Colonic mucosa (tissue), 4 donors: ENCODE measurements around the gene OVOL1. TPM values are rescaled to one million over a fixed set of nuclear protein-coding genes. Genes with fewer than 3 reads are reported as not detected.

Source experiments
- DNase-seq: peaks from one replicate; pipeline ENCODE4 v3.0.0-alpha.2; 2020
- H3K27ac ChIP-seq: fragments of 200-600 bp; one replicate; pipeline ENCODE4 v1.8.0; 2021
- H3K27me3 ChIP-seq: fragments of 200-600 bp; one replicate; pipeline ENCODE4 v1.8.0; 2021
- H3K36me3 ChIP-seq: fragments of 200-600 bp; one replicate; pipeline ENCODE4 v1.8.0; 2021
- H3K4me1 ChIP-seq: fragments of 200-600 bp; one replicate; pipeline ENCODE4 v1.8.0; 2021; ENCODE audit warnings: mild to moderate bottlenecking
- H3K4me3 ChIP-seq: fragments of 200-600 bp; one replicate; pipeline ENCODE4 v1.8.0; 2021
- H3K9ac ChIP-seq, 2 donors: one replicate each; pipeline ENCODE4 v1.7.0; 2013; ENCODE audit warnings: control low read depth in 2 of 2, low read depth in 2 of 2, low read length in 2 of 2
- H3K9me3 ChIP-seq: fragments of 200-600 bp; one replicate; pipeline ENCODE4 v1.8.0; 2021
- intact Hi-C: fragments of 100-400 bp; cut with DNase I; formaldehyde crosslinking; loops from one replicate; pipeline ENCODE4 v1.14.1; 2022
- total RNA-seq, 2 donors: library from RNA; stranded (reverse); fragmentation: NEBNext Ultra II Directional in 1 of 2; extraction: Animal tissue kit (Norgen Biotek cat#: 25700) in 1 of 2; gene quantifications; one replicate each; pipeline ENCODE4 v1.2.1, GENCODE V29; 2021
- TF ChIP-seq, protein P1 (sequence below): fragments of 200-600 bp; IDR thresholded peaks from one replicate; pipeline ENCODE4 v1.8.0; 2022; ENCODE audit warnings: antibody characterized with exemption, mild to moderate bottlenecking
- donor health status: healthy.
- donor health status: DM: no; HTN: no; CAD: no.
- donor health status: DM: no; HTN: no; CAD: no.

The OVOL1 gene
- total RNA-seq, 2 donors from 2014 or later = 29.0 to 32.9 TPM

DNA sequence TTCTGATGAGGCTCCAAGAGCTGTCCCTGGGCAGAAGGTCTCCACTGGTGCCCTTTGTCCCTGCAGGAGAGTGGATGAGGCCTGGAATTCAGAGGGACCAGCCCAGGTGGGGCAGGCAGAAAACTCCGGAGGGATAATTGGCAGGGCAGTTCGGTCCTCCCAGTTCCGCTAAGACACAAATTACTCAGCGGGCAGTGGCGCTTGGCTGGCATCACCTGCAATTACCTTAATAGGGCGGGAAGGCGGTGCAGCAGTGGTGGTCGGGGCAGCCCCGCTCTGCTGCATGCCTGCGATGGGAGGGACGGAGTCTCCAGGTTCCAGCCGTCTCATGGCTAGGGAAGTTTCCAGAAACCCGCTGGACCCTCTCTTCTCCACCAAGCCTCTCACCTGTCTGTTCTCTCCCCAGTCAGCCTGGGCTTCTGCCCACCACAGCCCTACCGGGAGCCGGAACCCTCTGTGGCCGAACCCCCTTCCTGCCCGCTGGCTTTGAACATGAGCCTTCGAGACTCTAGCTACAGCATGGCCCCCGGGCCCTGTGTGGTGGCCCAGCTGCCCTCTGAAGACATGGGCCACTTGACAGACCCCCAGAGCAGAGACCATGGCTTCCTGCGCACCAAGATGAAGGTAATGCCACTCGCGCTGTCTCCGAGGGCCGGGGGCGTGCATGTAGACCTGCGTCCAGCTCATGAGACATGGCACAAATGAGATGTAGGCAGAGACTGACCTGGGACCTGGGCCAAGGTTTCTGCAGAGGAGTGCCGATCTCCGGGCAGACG, 7.0 kb downstream of the OVOL1 start:
- no peaks in the 10 kb centered on the region for H3K9me3 ChIP-seq
- H3K27ac ChIP-seq = peak overlapping the region; percentile 87
- DNase-seq = peak; percentile 68
- TF ChIP-seq, protein P1, sequence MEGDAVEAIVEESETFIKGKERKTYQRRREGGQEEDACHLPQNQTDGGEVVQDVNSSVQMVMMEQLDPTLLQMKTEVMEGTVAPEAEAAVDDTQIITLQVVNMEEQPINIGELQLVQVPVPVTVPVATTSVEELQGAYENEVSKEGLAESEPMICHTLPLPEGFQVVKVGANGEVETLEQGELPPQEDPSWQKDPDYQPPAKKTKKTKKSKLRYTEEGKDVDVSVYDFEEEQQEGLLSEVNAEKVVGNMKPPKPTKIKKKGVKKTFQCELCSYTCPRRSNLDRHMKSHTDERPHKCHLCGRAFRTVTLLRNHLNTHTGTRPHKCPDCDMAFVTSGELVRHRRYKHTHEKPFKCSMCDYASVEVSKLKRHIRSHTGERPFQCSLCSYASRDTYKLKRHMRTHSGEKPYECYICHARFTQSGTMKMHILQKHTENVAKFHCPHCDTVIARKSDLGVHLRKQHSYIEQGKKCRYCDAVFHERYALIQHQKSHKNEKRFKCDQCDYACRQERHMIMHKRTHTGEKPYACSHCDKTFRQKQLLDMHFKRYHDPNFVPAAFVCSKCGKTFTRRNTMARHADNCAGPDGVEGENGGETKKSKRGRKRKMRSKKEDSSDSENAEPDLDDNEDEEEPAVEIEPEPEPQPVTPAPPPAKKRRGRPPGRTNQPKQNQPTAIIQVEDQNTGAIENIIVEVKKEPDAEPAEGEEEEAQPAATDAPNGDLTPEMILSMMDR = no peak
- no peaks in the 10 kb centered on the region for H3K27me3 ChIP-seq
- intact Hi-C loops = no loop called here
- peaks cover 32% of the 10 kb centered on the region for H3K4me1 ChIP-seq
- no peak overlapping the region for H3K4me3 ChIP-seq
- H3K36me3 ChIP-seq = peaks cover 5% of the 10 kb centered on the region
- H3K9ac ChIP-seq = peak overlapping the region in 1 of 2 donors; percentile 86

DNA sequence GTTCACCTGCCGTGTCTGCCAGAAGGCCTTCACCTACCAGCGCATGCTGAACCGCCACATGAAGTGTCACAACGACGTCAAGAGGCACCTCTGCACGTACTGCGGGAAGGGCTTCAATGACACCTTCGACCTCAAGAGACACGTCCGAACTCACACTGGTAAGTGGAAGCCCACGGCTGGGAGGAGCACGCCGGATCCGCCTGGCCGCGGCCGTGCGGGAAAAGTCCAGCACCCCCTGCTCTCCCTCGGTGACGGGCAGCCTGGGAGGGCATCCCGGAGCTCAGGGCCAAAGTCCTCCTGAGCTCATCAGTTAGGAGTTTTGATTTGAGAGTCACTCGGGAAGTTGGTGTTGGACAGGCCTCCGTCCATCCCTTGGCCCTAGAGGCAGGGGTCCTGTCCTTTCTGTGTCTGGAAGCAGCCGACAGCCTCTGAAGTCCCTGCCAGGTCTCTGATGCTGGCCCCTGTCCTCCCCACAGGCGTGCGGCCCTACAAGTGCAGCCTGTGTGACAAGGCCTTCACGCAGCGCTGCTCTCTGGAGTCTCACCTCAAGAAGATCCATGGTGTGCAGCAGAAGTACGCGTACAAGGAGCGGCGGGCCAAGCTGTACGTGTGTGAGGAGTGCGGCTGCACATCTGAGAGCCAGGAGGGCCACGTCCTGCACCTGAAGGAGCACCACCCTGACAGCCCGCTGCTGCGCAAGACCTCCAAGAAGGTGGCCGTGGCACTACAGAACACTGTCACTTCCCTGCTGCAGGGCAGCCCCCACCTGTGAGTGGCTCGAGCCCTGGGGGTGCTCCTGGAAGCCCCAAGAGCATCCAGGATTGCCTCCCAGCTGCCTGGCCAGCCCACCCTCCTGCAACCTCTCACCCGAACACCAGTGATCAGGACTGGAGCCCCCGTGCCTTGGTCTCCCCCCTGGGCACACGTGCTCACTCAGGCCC, 8.0 kb downstream of the OVOL1 start:
- Histone ChIP-seq H3K4me1 (peaks cover 32% of the 10 kb centered on the region), H3K4me3 (no peak overlapping the region), H3K27ac (no peak overlapping the region), H3K27me3 (no peaks in the 10 kb centered on the region), H3K9me3 (no peaks in the 10 kb centered on the region), H3K36me3 (peaks cover 5% of the 10 kb centered on the region), H3K9ac (no peak overlapping the region)
- no peak for DNase-seq
- TF ChIP-seq, protein P1 = no peak
- intact Hi-C loops = no loop called here

DNA sequence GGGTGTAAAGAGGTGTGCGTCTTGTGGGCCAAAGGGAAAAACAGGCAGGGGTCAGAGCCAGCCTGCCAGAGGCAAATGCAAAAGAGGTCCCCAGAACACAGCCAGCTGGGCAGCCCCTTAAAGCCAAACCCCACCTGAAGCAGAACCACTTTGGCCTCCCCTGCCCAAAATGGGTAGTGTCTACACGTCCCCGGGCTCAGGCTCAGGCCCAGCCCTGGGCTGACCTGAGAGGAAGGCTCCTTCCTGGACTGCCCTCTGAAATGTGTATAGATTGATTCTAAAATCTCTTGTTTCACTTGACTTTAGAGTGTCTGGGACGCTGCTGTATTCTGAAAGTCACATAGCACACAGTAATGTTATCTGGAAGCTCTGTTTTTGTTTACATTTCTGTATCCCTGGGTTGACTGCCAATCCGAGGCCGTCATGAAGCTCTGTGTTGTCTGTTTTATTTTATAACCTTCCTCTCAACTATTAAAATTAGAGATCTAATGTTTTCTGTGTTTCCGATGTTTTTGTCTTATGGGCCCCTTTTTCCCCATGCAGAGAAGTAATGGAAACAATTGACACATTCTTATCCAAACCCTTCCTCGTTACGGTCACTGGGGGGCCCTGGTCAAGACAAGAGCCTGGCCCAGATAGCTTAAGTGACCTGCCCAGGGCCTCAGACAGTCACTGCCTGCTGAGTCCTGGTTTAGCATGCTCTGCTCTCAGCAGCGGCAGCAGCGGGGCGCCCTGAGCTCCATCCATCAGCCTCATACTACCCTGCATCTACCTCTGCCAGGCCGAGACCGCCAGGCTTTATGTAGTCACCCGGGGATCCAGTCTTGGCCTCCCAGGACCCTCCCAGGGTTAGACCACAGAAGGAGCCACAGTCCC, 10.1 kb downstream of the OVOL1 start:
- intact Hi-C loops = no loop called here
- no peak overlapping the region for H3K4me3 ChIP-seq
- H3K9ac ChIP-seq = no peak overlapping the region
- TF ChIP-seq, protein P1 = no peak
- no peak overlapping the region for H3K27ac ChIP-seq
- H3K9me3 ChIP-seq = no peaks in the 10 kb centered on the region
- DNase-seq = no peak
- H3K27me3 ChIP-seq = no peaks in the 10 kb centered on the region
- H3K36me3 ChIP-seq = peaks cover 5% of the 10 kb centered on the region
- peaks cover 16% of the 10 kb centered on the region for H3K4me1 ChIP-seq

DNA sequence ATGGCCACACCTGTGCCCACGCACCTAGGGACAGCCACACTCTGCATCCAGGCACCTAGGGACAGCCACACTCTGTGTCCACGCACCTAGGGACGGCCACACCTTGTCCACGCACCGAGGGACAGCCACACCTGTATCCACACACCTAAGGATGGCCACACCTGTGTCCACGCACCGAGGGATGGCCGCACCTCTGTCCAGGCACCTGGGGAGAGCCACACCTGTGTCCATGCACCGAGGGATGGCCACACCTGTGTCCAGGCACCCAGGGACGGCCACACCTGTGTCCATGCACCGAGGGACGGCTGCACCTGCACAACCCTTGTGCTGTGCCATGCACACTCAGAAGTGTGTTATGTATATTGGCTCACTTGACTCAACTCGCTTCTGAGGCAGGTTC, 10.8 kb downstream of the OVOL1 start:
- Histone ChIP-seq H3K9ac (no peak overlapping the region), H3K36me3 (peaks cover 5% of the 10 kb centered on the region), H3K4me1 (peaks cover 11% of the 10 kb centered on the region), H3K9me3 (no peaks in the 10 kb centered on the region), H3K27me3 (no peaks in the 10 kb centered on the region), H3K27ac (no peak overlapping the region), H3K4me3 (no peak overlapping the region)
- DNase-seq = no peak
- TF ChIP-seq, protein P1 = no peak
- intact Hi-C loops = no loop called here

DNA sequence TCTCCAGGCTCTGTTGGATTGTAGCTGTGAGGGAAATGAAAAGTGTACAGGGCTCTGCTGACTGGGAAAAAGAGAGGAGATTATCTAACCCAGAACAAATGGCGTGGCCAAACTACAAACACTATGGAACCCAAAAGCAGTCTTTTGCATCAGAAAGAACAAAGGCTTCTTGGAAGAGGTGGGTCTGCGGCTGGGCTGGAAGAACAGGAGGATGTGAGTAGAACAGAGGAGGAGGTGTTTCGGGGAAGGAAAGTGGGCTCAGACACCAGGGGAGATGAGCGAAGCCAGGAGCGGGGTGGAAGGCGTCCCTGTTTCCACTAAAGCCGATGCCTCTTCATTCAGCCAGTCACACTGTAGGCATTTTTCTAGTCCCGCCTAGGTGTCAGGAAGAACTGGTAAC, 12.0 kb downstream of the OVOL1 start:
- Histone ChIP-seq H3K9me3 (no peaks in the 10 kb centered on the region), H3K36me3 (peaks cover 5% of the 10 kb centered on the region), H3K9ac (no peak overlapping the region), H3K27ac (no peak overlapping the region), H3K27me3 (no peaks in the 10 kb centered on the region), H3K4me3 (no peak overlapping the region), H3K4me1 (no peaks in the 10 kb centered on the region)
- intact Hi-C loops = no loop called here
- TF ChIP-seq, protein P1 = no peak
- no peak for DNase-seq
